HEK293T (cell line): ENCODE data around the gene SLC8A1.

ENCODE experiments used
- FOXK2 ChIP-seq: fragments of 450-650 bp; IDR thresholded peaks from 2 replicates; pipeline ENCODE4 v1.6.1; 2016; ENCODE audit warnings: mild to moderate bottlenecking
- SP1 ChIP-seq: fragments of 450-650 bp; IDR thresholded peaks from 2 replicates; pipeline ENCODE4 v1.6.1; 2017

- TF ChIP-seq FOXK2, result no peak
- TF ChIP-seq SP1, result no peak
Measured at GRCh38 chr2:40341198-40341597, 110.7 kb downstream of the SLC8A1 start.
